ENCODE measurements around the gene MGAT4B.

MGAT4B gene

DNA sequence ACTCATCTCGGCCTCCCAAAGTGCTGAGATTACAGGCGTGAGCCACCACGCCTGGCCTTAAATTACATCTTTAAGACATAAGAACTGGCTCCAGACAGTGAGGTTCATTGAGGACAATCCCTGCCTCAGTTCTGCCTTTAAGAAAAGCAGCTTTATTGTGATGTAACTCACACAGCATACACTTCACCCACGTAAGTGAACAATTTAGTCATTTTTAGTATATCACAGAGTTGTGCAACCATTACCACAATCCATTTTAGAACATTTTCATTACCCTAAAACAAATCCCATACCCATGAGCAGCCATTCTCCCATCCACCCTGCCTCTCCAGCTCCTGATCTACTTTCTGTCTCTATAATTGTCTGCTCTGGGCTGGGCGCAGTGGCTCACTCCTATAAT, 36.9 kb downstream of the MGAT4B start:
- DNase-seq (ENCODE audit: low spot score): no peak

DNA sequence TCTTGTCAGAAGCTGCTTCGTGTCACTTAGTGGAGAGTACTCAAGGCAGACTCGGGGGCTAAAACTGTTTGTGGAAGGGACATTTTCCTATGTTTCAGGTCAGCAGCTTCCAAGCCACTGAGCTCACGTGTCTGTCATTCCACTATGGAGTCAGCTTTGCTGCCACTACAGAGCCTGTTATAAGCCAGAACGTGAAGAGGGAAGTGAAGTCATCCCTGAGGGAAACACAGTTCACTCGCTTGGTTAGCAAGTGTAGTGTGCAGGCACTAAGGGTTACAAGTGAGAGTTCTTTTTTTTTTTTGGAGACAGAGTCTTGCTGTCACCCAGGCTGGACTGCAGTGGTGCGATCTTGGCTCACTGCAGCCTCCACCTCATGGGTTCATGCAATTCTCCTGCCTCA, 37.4 kb downstream of the MGAT4B start:
- DNase-seq (ENCODE audit: low spot score): no peak

GRCh38 chr5:179768326-179769085, 38.2 kb downstream of the MGAT4B start:
- no peak for DNase-seq (ENCODE audit: low spot score)

GRCh38 chr5:179767496-179768100, 39.1 kb downstream of the MGAT4B start:
- DNase-seq (ENCODE audit: low spot score): no peak

GRCh38 chr5:179766726-179767455, 39.8 kb downstream of the MGAT4B start:
- no peak for DNase-seq (ENCODE audit: low spot score)

- DNase-seq (ENCODE audit: low spot score): no peak
Observed at GRCh38 chr5:179766021-179766725, 40.5 kb downstream of the MGAT4B start.

DNA sequence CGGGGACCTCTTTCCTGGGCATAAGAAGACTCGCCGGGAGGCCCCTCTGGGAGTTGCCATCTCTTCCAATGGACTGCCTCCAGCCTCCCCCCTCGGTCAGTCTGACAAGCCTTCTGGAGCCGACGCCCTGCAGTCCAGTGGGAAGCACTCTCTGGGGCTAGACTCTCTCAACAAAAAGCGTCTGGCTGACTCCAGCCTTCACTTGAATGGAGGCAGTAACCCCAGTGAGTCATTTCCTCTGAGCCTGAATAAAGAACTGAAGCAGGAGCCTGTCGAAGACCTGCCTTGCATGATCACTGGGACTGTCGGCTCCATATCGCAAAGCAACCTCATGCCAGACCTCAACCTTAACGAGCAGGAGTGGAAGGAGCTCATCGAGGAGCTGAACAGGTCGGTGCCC, 41.3 kb downstream of the MGAT4B start:
- peak; percentile 87 for DNase-seq (ENCODE audit: low spot score)

- DNase-seq (ENCODE audit: low spot score): no peak
Observed at GRCh38 chr5:179764056-179764455, 42.6 kb downstream of the MGAT4B start.

- peak; percentile 80 for DNase-seq (ENCODE audit: low spot score)
Observed at GRCh38 chr5:179763215-179763945, 43.3 kb downstream of the MGAT4B start.

- peak; percentile 56 for DNase-seq (ENCODE audit: low spot score)
Observed at GRCh38 chr5:179762781-179763176, 43.9 kb downstream of the MGAT4B start.

DNA sequence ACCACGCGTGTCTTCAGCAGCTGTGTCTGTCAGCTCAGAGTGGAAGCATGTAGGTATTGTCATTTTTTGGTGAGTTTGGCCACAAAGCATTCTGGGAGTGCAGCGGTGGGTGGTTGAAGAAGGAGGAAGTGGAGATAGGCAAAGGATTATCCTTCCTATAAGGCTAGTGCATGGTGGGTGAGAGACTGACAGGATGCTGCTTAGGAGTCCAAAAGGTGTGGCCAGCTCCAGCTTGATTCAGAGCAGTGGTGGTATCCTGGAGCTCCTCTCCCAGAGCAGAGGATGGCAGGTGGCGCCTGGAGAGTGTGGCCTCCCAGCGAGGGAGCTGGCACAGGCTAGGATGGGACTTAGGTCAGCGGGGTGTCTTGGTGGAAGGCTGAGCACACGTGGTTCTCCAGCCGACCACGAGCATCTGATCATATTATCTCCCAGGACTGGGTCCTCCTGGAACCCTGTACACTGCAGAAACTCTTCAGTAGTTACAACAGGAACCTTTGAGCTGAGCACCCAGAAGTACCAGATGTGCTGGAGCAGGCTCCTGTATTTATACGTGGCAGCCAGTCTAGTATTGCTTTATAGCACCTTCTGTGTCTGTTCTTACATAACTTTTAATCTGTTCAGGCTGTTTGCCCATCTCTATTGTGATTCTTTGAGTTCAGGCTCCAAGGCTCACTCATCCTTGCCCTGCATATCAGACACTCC, 44.4 kb downstream of the MGAT4B start:
- no peak for DNase-seq (ENCODE audit: low spot score)

- no peak for DNase-seq (ENCODE audit: low spot score)
Observed at GRCh38 chr5:179759581-179760551, 46.8 kb downstream of the MGAT4B start.

DNA sequence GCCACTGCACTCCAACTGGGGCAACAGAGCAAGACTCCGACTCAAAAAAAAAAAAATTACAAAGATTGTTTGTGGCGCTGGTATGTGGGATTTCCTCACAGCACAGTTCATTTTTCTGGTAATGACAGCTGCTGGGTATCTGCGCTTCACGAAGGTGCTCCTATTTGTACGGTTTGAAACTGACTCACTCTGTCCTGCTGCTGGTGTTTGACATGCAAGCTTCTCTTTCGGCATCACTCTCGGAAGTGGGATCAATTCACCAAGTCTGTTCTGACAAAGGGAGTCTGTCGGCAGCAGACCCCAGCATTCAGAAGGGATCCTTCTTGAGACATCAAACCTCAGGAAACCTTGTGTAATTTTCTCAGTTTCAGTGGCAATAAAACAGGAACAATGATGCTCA, 47.7 kb downstream of the MGAT4B start:
- no peak for DNase-seq (ENCODE audit: low spot score)

GRCh38 chr5:179755022-179755421, 51.6 kb downstream of the MGAT4B start:
- no peak for DNase-seq (ENCODE audit: low spot score)

- no peak for DNase-seq (ENCODE audit: low spot score)
Observed at GRCh38 chr5:179753971-179754370, 52.7 kb downstream of the MGAT4B start.

GRCh38 chr5:179749857-179750508, 56.7 kb downstream of the MGAT4B start:
- no peak for DNase-seq (ENCODE audit: low spot score)

GRCh38 chr5:179747811-179748210, 58.9 kb downstream of the MGAT4B start:
- no peak for DNase-seq (ENCODE audit: low spot score)
